GM19455 (cell line): Measurements from ENCODE around the gene FETUB.
"Not testable (repeated sequence)": the region's sequence is repeated elsewhere in the genome, so short reads cannot be mapped to it uniquely, and the experiment has no call there.

Experiments used
- ATAC-seq: cut with Tn5 transposase; IDR thresholded peaks from one replicate; pipeline ENCODE4 v1.9.1; 2021; ENCODE audit not compliant: unreplicated experiment

FETUB gene

GRCh38 chr3:186668426-186668825 is 28.2 kb downstream of the FETUB start:
- ATAC-seq, result no peak

- ATAC-seq, result no peak
Measured at GRCh38 chr3:186669378-186670084, 29.3 kb downstream of the FETUB start.

- ATAC-seq, result no peak
Measured at GRCh38 chr3:186670155-186670554, 30.0 kb downstream of the FETUB start.

- ATAC-seq, result no peak
Measured at GRCh38 chr3:186671051-186671450, 30.9 kb downstream of the FETUB start.

- ATAC-seq, result no peak
Measured at GRCh38 chr3:186678604-186679003, 38.4 kb downstream of the FETUB start.

DNA sequence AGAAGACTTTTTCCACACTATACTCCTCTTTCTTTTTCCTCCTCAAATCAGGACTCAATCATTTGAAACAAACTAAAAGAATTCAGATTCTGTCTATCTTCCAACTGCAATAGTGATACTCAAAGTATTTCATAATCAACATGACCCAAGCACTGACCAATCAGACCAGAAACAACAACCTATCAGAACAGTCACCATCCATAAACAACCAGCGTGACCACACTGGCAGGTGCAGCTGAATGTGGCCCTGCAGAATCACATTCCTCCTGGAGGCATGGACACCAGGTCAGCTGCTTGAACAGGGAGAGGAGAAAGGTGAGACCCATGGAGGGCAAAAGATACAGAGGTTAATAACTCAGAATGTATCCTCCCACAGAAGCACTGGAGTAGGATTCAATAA is 39.0 kb downstream of the FETUB start:
- ATAC-seq, result no peak

DNA sequence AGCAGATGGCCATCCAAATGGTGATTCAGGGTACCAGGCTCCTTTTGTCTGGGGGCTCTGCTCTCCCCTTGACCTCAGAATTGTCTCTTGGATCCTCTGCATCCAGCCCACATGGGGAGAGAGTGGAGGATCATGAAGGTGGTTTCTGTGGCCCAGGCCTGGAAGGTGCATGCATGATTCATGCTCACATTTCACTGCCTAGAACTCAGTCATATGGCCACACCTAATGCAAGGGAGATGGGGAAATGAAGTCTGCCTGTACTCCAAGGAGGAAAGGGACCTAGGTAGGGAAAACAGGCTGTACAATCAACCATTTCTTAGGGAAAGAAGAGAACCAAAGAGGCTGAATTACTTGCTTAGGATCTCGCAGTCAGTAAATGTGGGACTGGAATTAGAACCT is 40.7 kb downstream of the FETUB start:
- ATAC-seq, result no peak

GRCh38 chr3:186682812-186683211 is 42.6 kb downstream of the FETUB start:
- ATAC-seq, result no peak

GRCh38 chr3:186683979-186684378 is 43.8 kb downstream of the FETUB start:
- ATAC-seq, result no peak

DNA sequence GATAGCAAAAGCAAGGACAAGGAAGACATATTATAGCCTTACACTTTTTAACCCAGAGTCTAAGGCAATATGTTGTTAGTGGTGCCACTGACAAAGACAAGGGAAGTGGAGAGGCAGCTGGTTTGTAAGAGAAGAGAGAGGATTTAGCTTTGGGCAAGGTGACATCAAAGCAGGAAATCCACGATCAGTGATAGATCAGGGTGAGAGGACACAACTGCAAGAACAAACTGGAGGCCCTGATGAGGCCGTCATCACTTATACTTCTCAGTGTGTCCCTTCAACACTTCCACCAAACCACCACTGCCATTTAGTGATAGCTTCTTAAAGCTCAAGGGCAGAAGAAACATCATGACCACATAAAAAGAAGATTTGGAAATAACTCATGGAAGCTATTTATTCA is 46.3 kb downstream of the FETUB start:
- ATAC-seq, result not testable (repeated sequence)

DNA sequence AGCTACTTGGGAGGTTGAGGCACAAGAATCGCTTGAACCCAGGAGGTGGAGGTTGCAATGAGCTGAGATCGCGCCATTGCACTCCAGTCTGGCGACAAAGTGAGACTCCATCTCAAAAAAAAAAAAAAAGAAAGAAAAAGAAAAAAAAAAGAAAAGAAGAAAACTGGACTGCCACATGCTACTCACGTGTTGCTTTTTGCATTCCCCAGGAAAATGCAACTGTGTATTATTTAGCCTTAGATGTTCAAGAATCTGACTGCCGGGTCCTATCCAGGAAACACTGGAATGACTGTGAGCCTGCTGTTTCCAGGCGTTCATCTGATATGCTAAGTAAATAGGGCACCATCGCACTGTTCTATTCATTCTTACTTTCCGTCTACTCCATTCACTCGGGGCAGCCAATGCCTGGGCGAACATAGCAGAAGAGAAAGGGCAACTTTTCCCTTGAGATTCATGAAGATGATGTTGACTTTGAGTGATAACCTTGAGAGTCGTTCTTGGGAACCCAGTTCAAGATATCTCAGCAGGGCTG is 47.0 kb downstream of the FETUB start:
- no peak for ATAC-seq

GRCh38 chr3:186690304-186690703 is 50.1 kb downstream of the FETUB start:
- ATAC-seq, result not testable (repeated sequence)

DNA sequence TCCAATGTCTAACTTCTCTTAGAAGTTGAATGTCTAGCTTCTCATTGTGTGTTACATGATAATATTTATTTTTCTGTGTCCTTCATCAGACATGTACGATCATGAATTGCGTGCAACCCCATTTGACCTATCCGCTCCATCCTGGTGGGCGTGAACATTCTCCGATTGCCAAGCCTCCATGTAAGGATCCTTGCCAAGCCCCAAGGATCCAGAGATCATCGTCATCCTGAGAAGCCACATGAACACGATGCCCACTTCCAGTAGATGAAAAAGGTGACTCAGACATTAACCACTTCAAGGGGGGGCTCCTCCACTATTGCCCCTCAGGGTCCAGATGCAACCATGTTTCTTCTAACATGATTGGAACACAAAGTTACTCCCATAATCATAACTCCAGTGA is 51.5 kb downstream of the FETUB start:
- no peak for ATAC-seq

DNA sequence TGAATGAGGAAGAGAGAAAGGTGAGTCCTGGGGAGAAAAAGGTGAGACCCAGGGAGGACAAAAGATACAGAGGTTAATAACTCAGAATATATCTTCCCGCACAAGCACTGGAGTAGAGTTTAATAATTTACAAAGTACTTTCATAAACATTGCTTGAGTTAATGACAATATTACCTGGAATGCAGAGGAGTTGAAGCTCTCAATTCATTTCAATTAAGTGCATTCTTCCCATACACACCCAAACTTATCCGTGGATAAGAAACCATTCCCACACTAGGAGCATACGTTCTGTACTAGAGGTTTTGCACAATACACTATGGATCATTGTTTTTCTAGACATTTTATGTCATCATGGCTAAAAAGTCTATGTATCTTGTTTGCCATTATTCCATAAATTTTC is 53.6 kb downstream of the FETUB start:
- ATAC-seq, result no peak

GRCh38 chr3:186694288-186695032 is 54.3 kb downstream of the FETUB start:
- ATAC-seq, result no peak

DNA sequence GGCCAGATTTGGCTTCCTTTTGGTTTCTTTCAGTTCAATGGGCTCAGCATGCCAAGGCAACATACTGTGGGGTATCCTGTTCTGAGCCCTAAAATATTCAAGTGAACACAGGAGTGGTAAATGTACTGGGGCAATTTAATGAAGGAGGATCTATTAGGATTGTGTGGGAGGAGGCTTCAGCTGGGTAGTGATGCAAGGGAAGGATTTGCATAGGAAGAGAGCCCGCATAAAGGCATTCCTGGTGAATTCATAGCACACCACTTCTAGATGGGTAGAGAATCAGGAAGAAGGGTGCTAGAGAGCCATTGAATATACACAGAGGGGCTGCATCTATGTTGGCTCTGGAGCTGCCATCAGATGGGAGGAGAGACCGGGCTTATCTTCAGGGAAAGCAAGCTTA is 56.3 kb downstream of the FETUB start:
- ATAC-seq, result no peak

DNA sequence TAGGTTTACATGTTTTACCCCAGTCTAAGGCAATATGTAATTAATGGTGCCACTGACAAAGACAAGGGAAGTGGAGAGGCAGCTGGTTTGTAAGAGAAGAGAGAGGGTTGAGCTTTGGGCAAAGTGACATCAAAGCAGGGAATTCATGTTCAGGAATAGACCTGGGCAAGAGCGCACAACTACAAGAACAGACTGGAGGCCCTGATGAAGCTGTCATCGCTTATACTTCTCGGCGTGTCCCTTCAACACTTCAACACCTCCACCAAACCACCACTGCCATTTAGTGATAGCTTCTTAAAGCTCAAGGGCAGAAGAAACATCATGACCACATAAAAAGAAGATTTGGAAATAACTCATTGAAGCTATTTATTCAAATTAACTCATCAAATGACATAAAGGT is 57.3 kb downstream of the FETUB start:
- ATAC-seq, result no peak

- ATAC-seq, result no peak
Measured at GRCh38 chr3:186700267-186700666, 60.1 kb downstream of the FETUB start.

- not testable (repeated sequence) for ATAC-seq
Measured at GRCh38 chr3:186702451-186702850, 62.3 kb downstream of the FETUB start.
